Activated CD4-positive, alpha-beta T cell treated with anti-CD3 and anti-CD28 coated beads, Interleukin-2, amount 50 U/mL, for 24 hours (primary cell): ENCODE data around the gene BLVRB.

Experiments
- DNase-seq, 2 donors: peaks; one replicate each; pipeline ENCODE4 v3.0.0-alpha.2; 2020; ENCODE audit warnings: low read depth in 1 of 2, low spot score in 1 of 2

The BLVRB gene

DNA sequence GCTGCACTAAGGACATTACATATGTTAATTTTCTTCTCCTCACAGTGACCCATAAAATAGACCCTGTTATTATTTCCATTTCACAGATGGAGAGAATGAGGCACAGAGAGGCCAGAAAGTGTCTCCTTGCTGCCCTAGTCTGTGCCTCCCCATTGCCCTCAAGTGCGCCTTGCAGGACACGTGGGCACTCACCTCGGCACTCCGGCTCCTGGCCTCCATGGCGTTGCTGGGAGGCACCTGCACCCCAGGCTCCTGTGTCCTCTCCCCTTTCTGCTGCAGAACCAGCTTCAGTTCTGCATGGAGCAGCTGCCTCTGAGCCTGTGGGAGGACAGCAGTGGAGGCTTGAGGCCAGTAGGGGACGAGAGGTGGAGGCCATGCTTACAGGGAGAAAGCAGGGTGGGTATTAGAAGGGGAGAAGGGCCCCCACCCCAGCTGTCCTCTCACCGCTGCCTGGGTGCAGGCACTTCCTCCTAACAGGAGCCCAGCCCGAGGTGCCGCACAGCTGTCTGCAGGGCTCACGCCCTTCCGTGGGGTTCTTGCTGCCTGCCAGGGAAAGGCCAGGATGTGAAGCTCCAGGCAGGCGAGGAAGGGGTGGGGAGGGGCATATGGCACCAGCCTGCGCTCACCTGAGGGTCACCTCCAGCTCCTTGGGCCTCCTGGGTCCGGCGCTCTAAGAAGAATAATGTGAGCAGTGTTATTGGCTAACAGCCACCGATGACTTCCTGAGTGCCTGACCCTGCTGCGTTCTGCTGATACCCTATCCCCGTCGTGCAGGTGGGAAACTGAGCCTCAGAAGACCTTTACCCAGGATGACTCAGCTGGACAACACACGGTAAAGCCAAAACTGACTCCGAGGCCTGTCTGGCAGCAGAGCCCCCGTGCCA lies 57.6 kb downstream of the BLVRB start:
- DNase-seq = no peak

DNA sequence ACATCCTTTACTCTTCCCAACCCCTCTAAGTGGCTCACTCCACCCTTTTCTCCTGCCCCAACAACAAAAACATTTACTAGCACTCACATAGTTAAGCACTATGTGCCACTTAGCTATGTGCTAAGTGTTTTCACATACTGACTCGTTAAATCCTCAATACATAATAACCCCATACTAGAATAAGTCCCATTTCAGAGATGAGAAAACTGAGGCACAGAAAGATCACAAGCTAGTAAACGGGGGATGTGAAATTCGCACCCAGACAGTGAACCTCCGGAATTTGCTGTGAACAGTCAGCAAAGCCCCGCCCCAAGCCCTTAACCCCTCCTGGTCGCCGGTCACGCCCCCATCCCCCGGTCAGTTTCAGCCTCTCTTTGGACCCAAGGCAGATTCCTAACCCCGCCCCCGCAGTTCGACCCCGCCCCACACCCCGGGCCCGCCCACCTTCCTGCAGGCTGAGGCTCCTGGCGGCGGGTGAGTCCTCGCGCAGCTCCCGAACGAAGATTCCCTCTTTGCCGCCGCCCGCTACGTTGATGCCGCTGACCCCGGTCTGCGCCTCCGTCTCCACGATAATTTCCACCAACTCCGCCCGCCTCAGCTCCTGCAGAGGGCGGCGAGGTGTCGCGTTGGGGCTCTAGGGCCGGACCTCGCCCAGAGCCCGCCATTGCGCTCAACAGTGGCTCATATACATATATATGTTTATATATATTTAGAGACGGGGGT lies 62.1 kb downstream of the BLVRB start:
- DNase-seq = peak; percentile 49 to 64

DNA sequence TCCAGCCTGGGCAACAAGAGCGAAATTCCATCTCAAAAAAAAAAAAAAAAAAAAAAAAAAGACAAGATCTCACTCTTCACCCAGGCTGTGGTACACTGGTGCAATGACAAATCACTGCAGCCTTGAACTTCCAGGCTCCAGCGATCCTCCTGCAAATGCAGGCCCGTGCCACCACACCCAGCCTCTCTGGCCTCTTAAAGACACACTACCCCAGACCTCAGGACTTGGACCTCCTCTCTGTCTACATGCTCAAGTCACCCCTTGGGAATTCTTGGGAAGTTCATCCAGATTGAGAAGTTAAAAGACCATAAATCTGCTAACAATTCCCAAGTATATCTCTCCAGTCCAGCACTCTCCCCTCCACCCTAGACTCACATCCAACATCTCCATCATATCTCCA lies 65.0 kb downstream of the BLVRB start:
- DNase-seq = no peak

DNA sequence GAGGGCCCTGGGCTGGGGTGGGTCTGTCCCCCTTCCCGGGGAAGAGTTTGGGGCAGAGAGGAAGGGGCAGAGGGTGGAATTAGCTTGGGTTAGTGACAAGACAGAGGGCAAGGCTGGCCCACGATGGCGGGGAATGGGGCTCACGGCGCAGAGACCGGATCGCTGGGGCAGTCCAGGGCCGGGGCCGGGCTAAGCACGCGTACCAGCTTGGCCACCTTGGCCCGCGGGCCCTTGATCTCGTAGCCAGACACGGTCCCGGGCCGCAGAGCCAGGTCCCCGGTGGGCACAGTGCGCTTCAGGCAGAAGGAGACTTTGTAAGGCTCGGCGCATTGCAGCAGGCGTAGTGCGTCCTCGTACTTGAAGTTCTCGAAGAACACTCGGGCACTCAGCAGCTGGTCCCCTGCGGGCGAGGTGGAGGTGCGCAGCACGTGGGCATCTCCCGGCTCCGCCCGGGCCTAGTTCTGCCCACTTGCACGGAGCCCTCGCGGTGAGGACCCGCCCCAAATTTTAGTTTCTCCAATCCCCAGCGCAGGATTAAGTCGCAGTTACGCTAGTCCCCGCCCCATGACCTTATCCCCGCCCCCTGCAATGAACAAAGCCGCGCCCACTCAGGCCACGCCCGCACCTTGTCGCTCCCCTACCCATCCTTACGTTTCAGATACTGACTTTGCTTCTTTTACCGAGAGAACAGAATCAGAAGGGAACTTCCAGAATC lies 67.0 kb downstream of the BLVRB start:
- DNase-seq = peak; percentile 23 to 58
